Psoas muscle (tissue), 8 donors: ENCODE measurements around the gene TEX19. TPM values are rescaled to one million over a fixed set of nuclear protein-coding genes. Genes with fewer than 3 reads are reported as not detected.

Experiments
- ATAC-seq, 4 donors: fragments of 200-7000 bp; cut with Tn5 transposase; one replicate each; pipeline ENCODE4 v1.9.1; 2020; ENCODE audit warnings: moderate library complexity in 3 of 4, mild to moderate bottlenecking in 2 of 4
- DNase-seq, 2 donors: peaks; one replicate each; pipeline ENCODE4 v3.0.0-alpha.2; 2020
- H3K27ac ChIP-seq: fragments of 200-600 bp; one replicate; pipeline ENCODE4 v1.8.0; 2022
- H3K27me3 ChIP-seq, 3 donors: fragments of 200-600 bp in 1 of 3; one replicate each; pipeline versions ENCODE4 v1.6.1 to v1.8.0; 2013 to 2022; ENCODE audit warnings: low read length in 2 of 3, mild to moderate bottlenecking in 2 of 3, moderate library complexity in 1 of 3; ENCODE audit not compliant: insufficient read depth in 3 of 3
- H3K36me3 ChIP-seq, 2 donors: fragments of 200-600 bp in 1 of 2; one replicate each; pipeline versions ENCODE4 v1.6.1 to v1.8.0; 2013 to 2022; ENCODE audit warnings: low read depth in 1 of 2, mild to moderate bottlenecking in 1 of 2, moderate library complexity in 1 of 2; ENCODE audit not compliant: insufficient read depth in 1 of 2
- H3K4me1 ChIP-seq: fragments of 200-600 bp; one replicate; pipeline ENCODE4 v1.8.0; 2022
- H3K4me3 ChIP-seq: fragments of 200-600 bp; one replicate; pipeline ENCODE4 v1.8.0; 2022; ENCODE audit warnings: mild to moderate bottlenecking
- H3K9me3 ChIP-seq: fragments of 200-600 bp; one replicate; pipeline ENCODE4 v1.8.0; 2022
- WGBS, 3 donors: extraction: QIAGEN DNeasy Blood & Tissue Kit; methylation state at CpG; one replicate each; pipeline versions ENCODE4 v1.1.6 to v1.1.7; 2013; 5-methylcytosine and 5-hydroxymethylcytosine counted together
- intact Hi-C, 2 donors: fragments of 100-400 bp; cut with DNase I; formaldehyde crosslinking; loops; one replicate each; pipeline versions ENCODE4 v1.11.0 to v1.14.2; 2022
- polyA plus RNA-seq, 3 donors: library from polyadenylated mRNA; stranded (reverse); fragments of 200-250 nt; gene quantifications; one replicate each; pipeline ENCODE4 v1.2.3, GENCODE V29; 2013
- total RNA-seq, 4 donors: library from RNA; stranded (reverse); fragmentation: NEBNext Ultra II Directional in 2 of 4; extraction: Animal tissue kit (Norgen Biotek cat#: 25700) in 2 of 4; gene quantifications; one replicate each; pipeline versions ENCODE4 v1.2.1 to v1.2.4, GENCODE V29; 2021 to 2023
- TF ChIP-seq, protein P1 (sequence below): fragments of 200-600 bp; IDR thresholded peaks from one replicate; pipeline ENCODE4 v1.8.0; 2022; ENCODE audit warnings: antibody characterized with exemption
- donor health status: healthy with polysubstance abuse.
- donor health status: DM: no; HTN: no; CAD: no; lungs with moderate emphysema.
- donor health status: Bipolar disorder and iron deficiency.
- donor health status: healthy.
- donor health status: DM: yes; HTN: yes; CAD: no.
- donor health status: DM: no; HTN: no; CAD: no.
- donor health status: DM: no; HTN: no; CAD: no.
- donor health status: DM: yes; HTN: yes; CAD: no.

Gene TEX19
- total and polyA plus RNA-seq, 7 donors, result 0.07 to 0.35 (median 0.17) TPM; not detected in 2

- intact Hi-C loops, result no loop called here
- H3K36me3 ChIP-seq, result peaks cover 0 to 55% of the 10 kb centered on the region in 2 donors
- H3K4me1 ChIP-seq, result peaks cover 10% of the 10 kb centered on the region
- no peaks in the 10 kb centered on the region for H3K27me3 ChIP-seq
- TF ChIP-seq, protein P1, sequence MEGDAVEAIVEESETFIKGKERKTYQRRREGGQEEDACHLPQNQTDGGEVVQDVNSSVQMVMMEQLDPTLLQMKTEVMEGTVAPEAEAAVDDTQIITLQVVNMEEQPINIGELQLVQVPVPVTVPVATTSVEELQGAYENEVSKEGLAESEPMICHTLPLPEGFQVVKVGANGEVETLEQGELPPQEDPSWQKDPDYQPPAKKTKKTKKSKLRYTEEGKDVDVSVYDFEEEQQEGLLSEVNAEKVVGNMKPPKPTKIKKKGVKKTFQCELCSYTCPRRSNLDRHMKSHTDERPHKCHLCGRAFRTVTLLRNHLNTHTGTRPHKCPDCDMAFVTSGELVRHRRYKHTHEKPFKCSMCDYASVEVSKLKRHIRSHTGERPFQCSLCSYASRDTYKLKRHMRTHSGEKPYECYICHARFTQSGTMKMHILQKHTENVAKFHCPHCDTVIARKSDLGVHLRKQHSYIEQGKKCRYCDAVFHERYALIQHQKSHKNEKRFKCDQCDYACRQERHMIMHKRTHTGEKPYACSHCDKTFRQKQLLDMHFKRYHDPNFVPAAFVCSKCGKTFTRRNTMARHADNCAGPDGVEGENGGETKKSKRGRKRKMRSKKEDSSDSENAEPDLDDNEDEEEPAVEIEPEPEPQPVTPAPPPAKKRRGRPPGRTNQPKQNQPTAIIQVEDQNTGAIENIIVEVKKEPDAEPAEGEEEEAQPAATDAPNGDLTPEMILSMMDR, result no peak
- H3K4me3 ChIP-seq, result no peak overlapping the region
- H3K27ac ChIP-seq, result no peak overlapping the region
- WGBS, 3 donors, result 94 to 95% (median 95%) methylated on average over 14 of the region's 14 CpGs
- DNase-seq, result no peak
- H3K9me3 ChIP-seq, result no peaks in the 10 kb centered on the region
- ATAC-seq, result no peak
Measured at GRCh38 chr17:82406131-82406671, 47.2 kb downstream of the TEX19 start.

GRCh38 chr17:82407255-82407654 lies 48.2 kb downstream of the TEX19 start:
- Histone ChIP-seq H3K27me3 (no peaks in the 10 kb centered on the region), H3K27ac (peak overlapping the region; percentile 81), H3K4me1 (peaks cover 10% of the 10 kb centered on the region), H3K4me3 (no peak overlapping the region), H3K9me3 (no peaks in the 10 kb centered on the region), H3K36me3 (peaks cover 0 to 45% of the 10 kb centered on the region in 2 donors)
- intact Hi-C loops, result no loop called here
- DNase-seq, result peak; percentile 48 to 85
- peak; percentile 96 to 98 (median 97) for ATAC-seq
- TF ChIP-seq, protein P1, result no peak
- 38 to 47% (median 38%) methylated on average over 13 of the region's 13 CpGs for WGBS, 3 donors

GRCh38 chr17:82408288-82408937 lies 49.4 kb downstream of the TEX19 start:
- Histone ChIP-seq H3K27ac (no peak overlapping the region), H3K4me3 (no peak overlapping the region), H3K4me1 (peaks cover 10% of the 10 kb centered on the region), H3K27me3 (no peaks in the 10 kb centered on the region), H3K36me3 (peaks cover 0 to 42% of the 10 kb centered on the region in 2 donors), H3K9me3 (no peaks in the 10 kb centered on the region)
- intact Hi-C loops, result no loop called here
- WGBS, 3 donors, result 73 to 84% (median 74%) methylated on average over 15 of the region's 15 CpGs
- DNase-seq, result no peak
- TF ChIP-seq, protein P1, result no peak
- ATAC-seq, result no peak

GRCh38 chr17:82408938-82409318 lies 49.9 kb downstream of the TEX19 start:
- Histone ChIP-seq H3K27ac (no peak overlapping the region), H3K36me3 (peaks cover 0 to 42% of the 10 kb centered on the region in 2 donors), H3K4me3 (no peak overlapping the region), H3K9me3 (no peaks in the 10 kb centered on the region), H3K4me1 (peaks cover 10% of the 10 kb centered on the region), H3K27me3 (no peaks in the 10 kb centered on the region)
- ATAC-seq (no peak), DNase-seq (no peak)
- intact Hi-C loops, result no loop called here
- TF ChIP-seq, protein P1, result no peak
- 82 to 91% (median 86%) methylated on average over 20 to 21 of the region's 21 CpGs for WGBS, 3 donors
